Liver (tissue), 9 donors: ENCODE measurements around the gene POLN. TPM values are rescaled to one million over a fixed set of nuclear protein-coding genes. Genes with fewer than 3 reads are reported as not detected.

Source experiments
- DNase-seq: peaks from one replicate; pipeline ENCODE4 v3.0.0-alpha.2; 2017; ENCODE audit warnings: low spot score
- H3K27ac ChIP-seq, 2 donors: one replicate each; pipeline ENCODE4 v1.7.0; 2013; ENCODE audit warnings: inconsistent platforms in 2 of 2, low read length in 2 of 2, control low read depth in 1 of 2, low read depth in 1 of 2, mild to moderate bottlenecking in 1 of 2
- H3K27me3 ChIP-seq, 4 donors: one replicate each; pipeline versions ENCODE4 v1.6.1 to v1.7.0; 2013; ENCODE audit warnings: low read length in 3 of 4, inconsistent platforms in 1 of 4, mild to moderate bottlenecking in 1 of 4, moderate library complexity in 1 of 4; ENCODE audit not compliant: control insufficient read depth in 4 of 4, insufficient read depth in 4 of 4
- H3K36me3 ChIP-seq, 4 donors: one replicate each; pipeline versions ENCODE4 v1.6.1 to v1.7.0; 2013; ENCODE audit warnings: low read length in 3 of 4, mild to moderate bottlenecking in 3 of 4, low read depth in 1 of 4, moderate library complexity in 1 of 4; ENCODE audit not compliant: control insufficient read depth in 4 of 4, insufficient read depth in 3 of 4
- H3K4me1 ChIP-seq, 4 donors: one replicate each; pipeline versions ENCODE4 v1.6.1 to v1.7.0; 2013; ENCODE audit warnings: low read length in 3 of 4, mild to moderate bottlenecking in 3 of 4, moderate library complexity in 1 of 4; ENCODE audit not compliant: control insufficient read depth in 4 of 4, insufficient read depth in 4 of 4
- H3K4me3 ChIP-seq, 3 donors: one replicate each; pipeline versions ENCODE4 v1.6.1 to v1.7.0; 2013; ENCODE audit warnings: low read length in 3 of 3, control low read depth in 1 of 3, low read depth in 1 of 3, mild to moderate bottlenecking in 1 of 3
- H3K9ac ChIP-seq, 2 donors: one replicate each; pipeline ENCODE4 v1.7.0; 2013; ENCODE audit warnings: low read length in 2 of 2, mild to moderate bottlenecking in 2 of 2, moderate library complexity in 2 of 2, control low read depth in 1 of 2, low read depth in 1 of 2
- H3K9me3 ChIP-seq, 4 donors: one replicate each; pipeline versions ENCODE4 v1.6.1 to v1.7.0; 2013; ENCODE audit warnings: low read length in 3 of 4; ENCODE audit not compliant: control insufficient read depth in 4 of 4
- ATF3 ChIP-seq: IDR thresholded peaks from 2 replicates; pipeline ENCODE4 v1.6.1; 2016; ENCODE audit warnings: antibody characterized with exemption
- EGR1 ChIP-seq, 2 donors: IDR thresholded peaks; 2 replicates each; pipeline ENCODE4 v1.6.1; 2016 to 2018; ENCODE audit warnings: antibody characterized with exemption in 2 of 2, low read depth in 2 of 2
- FOXA1 ChIP-seq: IDR thresholded peaks from 2 replicates; pipeline ENCODE4 v1.6.1; 2016; ENCODE audit warnings: antibody characterized with exemption
- FOXA2 ChIP-seq: IDR thresholded peaks from 2 replicates; pipeline ENCODE4 v1.6.1; 2016; ENCODE audit warnings: antibody characterized with exemption
- HNF4A ChIP-seq, 2 donors: conservative IDR thresholded peaks; 2 replicates each; pipeline ENCODE4 v1.6.1; 2016; ENCODE audit warnings: antibody characterized with exemption in 2 of 2, mild to moderate bottlenecking in 2 of 2
- HNF4G ChIP-seq: IDR thresholded peaks from 2 replicates; pipeline ENCODE4 v1.6.1; 2016; ENCODE audit warnings: antibody characterized with exemption
- JUND ChIP-seq, 2 donors: IDR thresholded peaks; 2 replicates each; pipeline ENCODE4 v1.6.1; 2016; ENCODE audit warnings: antibody characterized with exemption in 2 of 2
- MAX ChIP-seq: IDR thresholded peaks from 2 replicates; pipeline ENCODE4 v1.6.1; 2016; ENCODE audit warnings: antibody characterized with exemption
- NR2F2 ChIP-seq: IDR thresholded peaks from 2 replicates; pipeline ENCODE4 v1.6.1; 2016; ENCODE audit warnings: antibody characterized with exemption
- RAD21 ChIP-seq, 2 donors: IDR thresholded peaks; 2 replicates each; pipeline ENCODE4 v1.6.1; 2016; ENCODE audit warnings: antibody characterized with exemption in 2 of 2, mild to moderate bottlenecking in 2 of 2
- RXRA ChIP-seq, 2 donors: IDR thresholded peaks; 2 replicates each; pipeline ENCODE4 v1.6.1; 2017 to 2018; ENCODE audit warnings: antibody characterized with exemption in 2 of 2, mild to moderate bottlenecking in 1 of 2
- SP1 ChIP-seq: IDR thresholded peaks from 2 replicates; pipeline ENCODE4 v1.6.1; 2018; ENCODE audit warnings: antibody characterized with exemption, mild to moderate bottlenecking
- ZBTB33 ChIP-seq: IDR thresholded peaks from 2 replicates; pipeline ENCODE4 v1.6.1; 2016; ENCODE audit warnings: antibody characterized with exemption
- WGBS: extraction: QIAGEN DNeasy Blood & Tissue Kit; methylation state at CpG from one replicate; pipeline ENCODE4 v1.1.7; 2013; 5-methylcytosine and 5-hydroxymethylcytosine counted together
- polyA plus RNA-seq, 2 donors: library from polyadenylated mRNA; stranded (reverse) in 1 of 2; unstranded in 1 of 2; fragments of 200-250 nt in 1 of 2; fragments of >200 nt in 1 of 2; fragmentation: Nextera tagmentation in 1 of 2; extraction: Ambion mirVana in 1 of 2; gene quantifications; one replicate each; pipeline versions ENCODE4 v1.2.1 to v1.2.3, GENCODE V29; 2013 to 2015
- total RNA-seq, 2 donors: library from RNA; depleted of rRNA; stranded (reverse); fragments of >200 nt; gene quantifications; one replicate each; pipeline ENCODE4 v1.2.3, GENCODE V29; 2014
- TF ChIP-seq, protein P1 (sequence below): IDR thresholded peaks from 2 replicates; pipeline ENCODE4 v1.6.1; 2016; ENCODE audit warnings: antibody characterized with exemption, mild to moderate bottlenecking
- TF ChIP-seq, protein P2 (sequence below): fragments of 150-350 bp; IDR thresholded peaks from 2 replicates; pipeline ENCODE4 v1.5.1; 2017; ENCODE audit warnings: improper control_type of control experiment, low read depth, low read length; ENCODE audit not compliant: missing input control
- donor health status: healthy.
- donor health status: healthy.
- donor health status: healthy.
- donor health status: healthy.
- donor health status: healthy.

POLN gene
- total and polyA plus RNA-seq, 4 donors, result 0.44 to 2.3 (median 1.4) TPM

- WGBS, result 90% methylated on average over 19 of the region's 19 CpGs
Observed at GRCh38 chr4:2265113-2266110, 23.5 kb upstream of the POLN start.

DNA sequence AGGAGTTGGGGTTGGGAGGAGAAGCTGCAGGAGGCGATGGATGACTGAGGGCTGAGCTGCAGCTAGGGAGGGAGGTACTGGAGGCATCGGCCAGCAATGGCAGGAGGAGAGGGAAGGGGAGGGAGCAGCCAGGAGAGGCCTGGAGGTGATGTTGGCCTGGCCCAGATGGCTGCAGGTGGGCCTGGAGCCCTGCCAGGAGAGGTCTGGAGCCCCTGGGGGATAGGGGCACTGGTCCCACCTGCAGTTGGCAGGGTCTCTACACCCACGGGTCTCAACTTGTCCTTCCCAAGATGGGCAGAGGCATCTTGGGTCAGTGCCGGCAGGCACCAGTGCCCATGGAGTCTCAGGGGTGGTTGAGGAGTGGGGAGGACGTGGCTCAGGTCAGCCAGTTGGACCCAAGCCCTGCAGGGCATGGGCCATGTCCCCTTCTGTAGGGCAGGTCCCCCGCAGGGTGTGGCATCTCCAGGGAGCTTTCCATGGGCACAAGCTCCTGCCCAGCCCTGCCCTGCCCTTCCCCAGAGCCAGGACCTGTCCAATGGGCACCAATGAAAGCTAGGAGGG is 22.6 kb upstream of the POLN start:
- Histone ChIP-seq H3K4me3 (no peak overlapping the region), H3K9me3 (no peaks in the 10 kb centered on the region), H3K36me3 (no peaks in the 10 kb centered on the region), H3K9ac (no peak overlapping the region), H3K27ac (no peak overlapping the region), H3K4me1 (peaks cover 8 to 31% (median 20%) of the 10 kb centered on the region in 4 donors), H3K27me3 (no peaks in the 10 kb centered on the region)
- DNase-seq, result no peak
- TF ChIP-seq MAX (no peak), ZBTB33 (no peak), EGR1 (IDR thresholded peaks at IDR 0.05; ENCODE audit: low read depth in 2 of 2) (no peak), FOXA2 (no peak), SP1 (no peak), RAD21 (IDR thresholded peaks at IDR 0.05) (no peak), ATF3 (no peak), JUND (IDR thresholded peaks at IDR 0.05) (no peak), HNF4A (conservative IDR thresholded peaks at IDR 0.05) (no peak), HNF4G (no peak), FOXA1 (no peak), RXRA (IDR thresholded peaks at IDR 0.05) (no peak)
- TF ChIP-seq, protein P1, sequence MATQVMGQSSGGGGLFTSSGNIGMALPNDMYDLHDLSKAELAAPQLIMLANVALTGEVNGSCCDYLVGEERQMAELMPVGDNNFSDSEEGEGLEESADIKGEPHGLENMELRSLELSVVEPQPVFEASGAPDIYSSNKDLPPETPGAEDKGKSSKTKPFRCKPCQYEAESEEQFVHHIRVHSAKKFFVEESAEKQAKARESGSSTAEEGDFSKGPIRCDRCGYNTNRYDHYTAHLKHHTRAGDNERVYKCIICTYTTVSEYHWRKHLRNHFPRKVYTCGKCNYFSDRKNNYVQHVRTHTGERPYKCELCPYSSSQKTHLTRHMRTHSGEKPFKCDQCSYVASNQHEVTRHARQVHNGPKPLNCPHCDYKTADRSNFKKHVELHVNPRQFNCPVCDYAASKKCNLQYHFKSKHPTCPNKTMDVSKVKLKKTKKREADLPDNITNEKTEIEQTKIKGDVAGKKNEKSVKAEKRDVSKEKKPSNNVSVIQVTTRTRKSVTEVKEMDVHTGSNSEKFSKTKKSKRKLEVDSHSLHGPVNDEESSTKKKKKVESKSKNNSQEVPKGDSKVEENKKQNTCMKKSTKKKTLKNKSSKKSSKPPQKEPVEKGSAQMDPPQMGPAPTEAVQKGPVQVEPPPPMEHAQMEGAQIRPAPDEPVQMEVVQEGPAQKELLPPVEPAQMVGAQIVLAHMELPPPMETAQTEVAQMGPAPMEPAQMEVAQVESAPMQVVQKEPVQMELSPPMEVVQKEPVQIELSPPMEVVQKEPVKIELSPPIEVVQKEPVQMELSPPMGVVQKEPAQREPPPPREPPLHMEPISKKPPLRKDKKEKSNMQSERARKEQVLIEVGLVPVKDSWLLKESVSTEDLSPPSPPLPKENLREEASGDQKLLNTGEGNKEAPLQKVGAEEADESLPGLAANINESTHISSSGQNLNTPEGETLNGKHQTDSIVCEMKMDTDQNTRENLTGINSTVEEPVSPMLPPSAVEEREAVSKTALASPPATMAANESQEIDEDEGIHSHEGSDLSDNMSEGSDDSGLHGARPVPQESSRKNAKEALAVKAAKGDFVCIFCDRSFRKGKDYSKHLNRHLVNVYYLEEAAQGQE, result no peak
- TF ChIP-seq, protein P2, sequence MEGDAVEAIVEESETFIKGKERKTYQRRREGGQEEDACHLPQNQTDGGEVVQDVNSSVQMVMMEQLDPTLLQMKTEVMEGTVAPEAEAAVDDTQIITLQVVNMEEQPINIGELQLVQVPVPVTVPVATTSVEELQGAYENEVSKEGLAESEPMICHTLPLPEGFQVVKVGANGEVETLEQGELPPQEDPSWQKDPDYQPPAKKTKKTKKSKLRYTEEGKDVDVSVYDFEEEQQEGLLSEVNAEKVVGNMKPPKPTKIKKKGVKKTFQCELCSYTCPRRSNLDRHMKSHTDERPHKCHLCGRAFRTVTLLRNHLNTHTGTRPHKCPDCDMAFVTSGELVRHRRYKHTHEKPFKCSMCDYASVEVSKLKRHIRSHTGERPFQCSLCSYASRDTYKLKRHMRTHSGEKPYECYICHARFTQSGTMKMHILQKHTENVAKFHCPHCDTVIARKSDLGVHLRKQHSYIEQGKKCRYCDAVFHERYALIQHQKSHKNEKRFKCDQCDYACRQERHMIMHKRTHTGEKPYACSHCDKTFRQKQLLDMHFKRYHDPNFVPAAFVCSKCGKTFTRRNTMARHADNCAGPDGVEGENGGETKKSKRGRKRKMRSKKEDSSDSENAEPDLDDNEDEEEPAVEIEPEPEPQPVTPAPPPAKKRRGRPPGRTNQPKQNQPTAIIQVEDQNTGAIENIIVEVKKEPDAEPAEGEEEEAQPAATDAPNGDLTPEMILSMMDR, result no peak
- 91% methylated on average over 6 of the region's 6 CpGs for WGBS

More at GRCh38 chr4:2265113-2266110, 23.5 kb upstream of the POLN start:
- TF ChIP-seq NR2F2, result no peak
- TF ChIP-seq, protein P2, result no peak
- TF ChIP-seq SP1, result no peak
- no peak for TF ChIP-seq FOXA1
- Histone ChIP-seq H3K9me3 (no peaks in the 10 kb centered on the region), H3K27me3 (no peaks in the 10 kb centered on the region), H3K9ac (no peak overlapping the region), H3K4me3 (no peak overlapping the region), H3K36me3 (no peaks in the 10 kb centered on the region), H3K27ac (no peak overlapping the region), H3K4me1 (peaks cover 6 to 23% (median 14%) of the 10 kb centered on the region in 4 donors)
- DNase-seq, result no peak
